NCI-H1092 (cell line): ENCODE data around the gene CACNA2D2.

Experiments used
- DNase-seq: peaks from one replicate; lab custom pipeline; 2025; lab: John Stamatoyannopoulos, UW

The CACNA2D2 gene

GRCh38 chr3:50503504-50504342 lies at the start of gene CACNA2D2:
TSS of gene CACNA2D2 (minus strand) at chr3:50503634. CDS start at chr3:50503423, 211 bp downstream.
- DNase-seq, result no peak

GRCh38 chr3:50552598-50552997 lies 49.2 kb upstream of the CACNA2D2 start:
- no peak for DNase-seq

GRCh38 chr3:50551681-50552435 lies 48.4 kb upstream of the CACNA2D2 start:
- DNase-seq, result no peak

GRCh38 chr3:50551054-50551659 lies 47.7 kb upstream of the CACNA2D2 start:
- no peak for DNase-seq

GRCh38 chr3:50550079-50550736 lies 46.8 kb upstream of the CACNA2D2 start:
- DNase-seq, result peak; percentile 25

GRCh38 chr3:50549226-50549625 lies 45.8 kb upstream of the CACNA2D2 start:
- no peak for DNase-seq

- DNase-seq, result no peak
Observed at GRCh38 chr3:50545781-50546180, 42.3 kb upstream of the CACNA2D2 start.

GRCh38 chr3:50542177-50543034 lies 39.0 kb upstream of the CACNA2D2 start:
- DNase-seq, result peak; percentile 30

GRCh38 chr3:50539356-50540286 lies 36.2 kb upstream of the CACNA2D2 start:
- no peak for DNase-seq

GRCh38 chr3:50537421-50538129 lies 34.1 kb upstream of the CACNA2D2 start:
- no peak for DNase-seq

GRCh38 chr3:50536471-50537180 lies 33.2 kb upstream of the CACNA2D2 start:
- DNase-seq, result no peak

GRCh38 chr3:50534681-50535330 lies 31.4 kb upstream of the CACNA2D2 start:
- no peak for DNase-seq

- no peak for DNase-seq
Observed at GRCh38 chr3:50533807-50534461, 30.5 kb upstream of the CACNA2D2 start.

- DNase-seq, result no peak
Observed at GRCh38 chr3:50533316-50533715, 29.9 kb upstream of the CACNA2D2 start.

- DNase-seq, result no peak
Observed at GRCh38 chr3:50532062-50532705, 28.8 kb upstream of the CACNA2D2 start.

GRCh38 chr3:50531201-50531600 lies 27.8 kb upstream of the CACNA2D2 start:
- no peak for DNase-seq
